K562 (cell line): ENCODE data around the gene SERPINE2. TPM values are rescaled to one million over a fixed set of nuclear protein-coding genes. Genes with fewer than 3 reads are reported as not detected.
A peak's percentile ranks its signal among the peaks of the same experiment; 100 is the strongest.

Experiments
- CTCF ChIP-seq, 3 experiments: IDR thresholded peaks in 2 of 3; conservative IDR thresholded peaks in 1 of 3; 2 replicates each; pipeline ENCODE4 v1.5.1; 2011 to 2012; ENCODE audit warnings: low read length in 3 of 3, mild to moderate bottlenecking in 3 of 3, control low read depth in 2 of 3, improper control_type of control experiment in 1 of 3, inconsistent platforms in 1 of 3, low read depth in 1 of 3, mixed read lengths in 1 of 3, moderate library complexity in 1 of 3; ENCODE audit not compliant: insufficient read depth in 2 of 3
- ELF4 ChIP-seq: fragments of 450-650 bp; formaldehyde crosslinking; IDR thresholded peaks from 2 replicates; pipeline ENCODE4 v1.4.0; 2022; ENCODE audit warnings: missing genetic modification characterization
- KAT8 ChIP-seq: fragments of 450-650 bp; IDR thresholded peaks from 2 replicates; pipeline ENCODE4 v1.6.1; 2016; ENCODE audit warnings: low read depth, mild to moderate bottlenecking
- NCOA6 ChIP-seq: fragments of 450-650 bp; IDR thresholded peaks from 2 replicates; pipeline ENCODE4 v1.6.1; 2017; ENCODE audit warnings: mild to moderate bottlenecking
- POLR2B ChIP-seq: fragments of 450-650 bp; IDR thresholded peaks from 2 replicates; pipeline ENCODE4 v1.6.1; 2018; ENCODE audit warnings: low read depth; ENCODE audit not compliant: partially characterized antibody
- RB1 ChIP-seq: fragments of 450-650 bp; IDR thresholded peaks from 2 replicates; pipeline ENCODE4 v1.6.1; 2017; ENCODE audit warnings: low read depth, mild to moderate bottlenecking
- SIX5 ChIP-seq, 2 experiments: IDR thresholded peaks; 2 replicates each; pipeline ENCODE4 v1.6.1; 2011; ENCODE audit warnings: low read length in 2 of 2, borderline replicate concordance in 1 of 2, low read depth in 1 of 2, mild to moderate bottlenecking in 1 of 2, moderate library complexity in 1 of 2; ENCODE audit not compliant: insufficient read depth in 1 of 2
- SLC30A9 ChIP-seq: fragments of 250-450 bp; sonication (Bioruptor Pico); IDR thresholded peaks from 2 replicates; pipeline ENCODE4 v1.8.0; 2022; ENCODE audit warnings: mild to moderate bottlenecking, moderate library complexity
- SRSF3 ChIP-seq: fragments of 200-400 bp; formaldehyde crosslinking; IDR thresholded peaks from 2 replicates; pipeline ENCODE4 v1.6.1; 2016; ENCODE audit warnings: mild to moderate bottlenecking, low read length, moderate library complexity; ENCODE audit not compliant: insufficient read depth
- SRSF7 ChIP-seq: fragments of 200-400 bp; formaldehyde crosslinking; optimal IDR thresholded peaks from 2 replicates; pipeline ENCODE3; 2017; ENCODE audit warnings: mild to moderate bottlenecking, low read depth, low read length
- TCFL5 ChIP-seq: fragments of 250-450 bp; sonication (Bioruptor Pico); conservative IDR thresholded peaks from 2 replicates; pipeline ENCODE4 v1.6.1; 2021; ENCODE audit warnings: mild to moderate bottlenecking, moderate library complexity, matching md5 sums
- U2AF2 ChIP-seq: fragments of 200-400 bp; formaldehyde crosslinking; optimal IDR thresholded peaks from 2 replicates; pipeline ENCODE3; 2017; ENCODE audit warnings: low read depth, mild to moderate bottlenecking, low read length
- ZC3H4 ChIP-seq: sonication (generic); formaldehyde crosslinking; IDR thresholded peaks from 2 replicates; pipeline ENCODE4 v1.9.0; 2021; ENCODE audit warnings: missing genetic modification reagents, borderline replicate concordance
- ZKSCAN3 ChIP-seq: fragments of 250-450 bp; sonication (Bioruptor Pico); IDR thresholded peaks from 2 replicates; pipeline ENCODE4 v1.4.0; 2020
- ZNF124 ChIP-seq: sonication (generic); formaldehyde crosslinking; IDR thresholded peaks from 2 replicates; pipeline ENCODE4 v1.8.1; 2022; ENCODE audit warnings: missing genetic modification reagents
- ZNF197 ChIP-seq: fragments of 200-800 bp; sonication (Bioruptor generic); IDR thresholded peaks from 2 replicates; pipeline ENCODE4 v1.6.1; 2016; ENCODE audit warnings: low read depth, missing genetic modification characterization, missing compliant biosample characterization
- ZNF311 ChIP-seq: fragments of 250-450 bp; sonication (Bioruptor Pico); IDR thresholded peaks from 2 replicates; pipeline ENCODE4 v1.4.0; 2020; ENCODE audit warnings: mild to moderate bottlenecking, moderate library complexity
- ZNF764 ChIP-seq: fragments of 250-450 bp; sonication (Bioruptor Pico); IDR thresholded peaks from 2 replicates; pipeline ENCODE4 v1.4.0; 2020; ENCODE audit warnings: low read depth, mild to moderate bottlenecking, moderate library complexity
- polyA plus RNA-seq, 8 experiments: library from polyadenylated mRNA; depleted of rRNA in 4 of 8; stranded (reverse) in 5 of 8; unstranded in 3 of 8; fragments of >200 nt; fragmentation: Nextera tagmentation in 2 of 8; fragmentation: Illumina TruSeq in 1 of 8; extraction: Ambion mirVana in 2 of 8; extraction: Trizol in 1 of 8; gene quantifications; 2 replicates each; pipeline versions ENCODE4 v1.2.1 to v1.2.3, GENCODE V29; 2011 to 2014; ENCODE audit warnings: inconsistent platforms in 1 of 8, missing spikeins in 1 of 8
- total RNA-seq, 7 experiments: library from RNA; depleted of rRNA in 6 of 7; stranded (reverse); fragments of >200 nt in 6 of 7; fragmentation: Illumina TruSeq in 2 of 7; extraction: Trizol in 2 of 7; gene quantifications; 2 replicates each; pipeline versions ENCODE4 v1.2.1 to v1.2.3, GENCODE V29; 2011 to 2021; ENCODE audit warnings: low replicate concordance in 1 of 7
- TF ChIP-seq, protein P1 (sequence below): fragments of 200-800 bp; sonication (Bioruptor generic); IDR thresholded peaks from 2 replicates; pipeline ENCODE4 v1.6.1; 2016; ENCODE audit warnings: missing genetic modification characterization, missing compliant biosample characterization
- TF ChIP-seq, protein P2 (sequence below): fragments of 250-450 bp; sonication (Bioruptor Pico); IDR thresholded peaks from 2 replicates; pipeline ENCODE4 v1.5.0; 2021

Gene SERPINE2
- total and polyA plus RNA-seq, 9 of the 15 experiments (the other 6 are each of a cell fraction or from before 2014, with no cell fraction given), result 0.03 to 0.16 (median 0.13) TPM; not detected in 6

DNA sequence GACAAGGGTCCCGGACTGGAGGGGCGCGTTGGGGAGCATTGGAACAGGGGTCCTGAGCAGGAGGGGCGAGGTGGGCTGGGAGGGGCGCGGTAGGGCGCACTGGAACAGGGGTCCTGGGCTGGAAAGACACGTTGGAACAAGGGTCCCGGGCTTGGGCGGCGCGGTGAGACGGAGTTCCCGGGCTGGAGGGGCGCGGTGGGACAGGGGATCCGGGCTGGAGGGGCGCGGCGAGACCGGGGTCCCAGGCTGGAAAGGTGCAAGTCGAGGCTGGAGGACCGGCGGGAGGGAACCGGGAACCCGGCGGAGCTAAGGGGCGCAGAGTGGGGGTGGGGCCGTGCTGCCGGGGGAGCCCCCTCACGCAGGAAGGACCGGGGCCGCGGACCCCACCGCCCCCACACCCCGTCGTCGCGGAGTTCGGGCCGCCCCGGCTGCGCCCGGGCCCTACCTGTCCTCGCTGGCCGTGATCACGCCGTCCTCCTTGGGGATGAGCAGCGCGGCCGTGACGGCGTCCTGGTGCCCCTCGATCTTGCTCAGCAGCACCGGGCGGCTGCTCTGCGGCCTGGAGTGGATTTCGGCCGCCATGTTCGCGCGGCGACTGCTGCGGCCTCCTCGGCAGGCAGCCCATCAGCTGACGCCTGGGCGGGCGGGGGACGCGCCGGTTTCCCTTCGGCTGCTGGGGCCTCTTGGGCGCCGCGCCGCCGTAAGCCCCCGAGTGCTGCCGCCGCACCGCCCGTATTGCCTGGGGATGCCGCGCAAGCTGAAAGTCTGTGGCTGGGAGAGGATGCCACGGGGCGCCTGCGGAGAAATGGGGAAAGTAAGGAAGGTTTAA, 94.2 kb downstream of the SERPINE2 start, which contains the start of gene WDFY1 (continued):
- TF ChIP-seq RB1 (peak; percentile 68), U2AF2 (no peak), ZNF764 (CRISPR knock-in tag) (no peak), ZNF311 (no peak), ZKSCAN3 (no peak), ZNF197 (no peak), ZNF124 (CRISPR knock-in tag) (0 out of 2 replicates have a peak, but pooled peaks have one; percentile 3), NCOA6 (no peak), CTCF (IDR thresholded peaks at IDR 0.05 in 2 of 3, conservative IDR thresholded peaks at IDR 0.05 in 1 of 3; ENCODE audit: insufficient read depth in 2 of 3, low read depth in 1 of 3, low read length in 3 of 3) (0 out of 6 replicates have a peak, but pooled peaks of 1 of the 3 experiments have one; percentile 9), ELF4 (CRISPR knock-in tag) (no peak), SRSF3 (no peak), SIX5 (IDR thresholded peaks at IDR 0.05; ENCODE audit: borderline replicate concordance in 1 of 2, insufficient read depth in 1 of 2, low read depth in 1 of 2, low read length in 2 of 2) (no peak), SLC30A9 (no peak), POLR2B (peak; percentile 68), SRSF7 (no peak), KAT8 (no peak), TCFL5 (CRISPR knock-in tag) (no peak), ZC3H4 (no peak)
- TF ChIP-seq, protein P1, sequence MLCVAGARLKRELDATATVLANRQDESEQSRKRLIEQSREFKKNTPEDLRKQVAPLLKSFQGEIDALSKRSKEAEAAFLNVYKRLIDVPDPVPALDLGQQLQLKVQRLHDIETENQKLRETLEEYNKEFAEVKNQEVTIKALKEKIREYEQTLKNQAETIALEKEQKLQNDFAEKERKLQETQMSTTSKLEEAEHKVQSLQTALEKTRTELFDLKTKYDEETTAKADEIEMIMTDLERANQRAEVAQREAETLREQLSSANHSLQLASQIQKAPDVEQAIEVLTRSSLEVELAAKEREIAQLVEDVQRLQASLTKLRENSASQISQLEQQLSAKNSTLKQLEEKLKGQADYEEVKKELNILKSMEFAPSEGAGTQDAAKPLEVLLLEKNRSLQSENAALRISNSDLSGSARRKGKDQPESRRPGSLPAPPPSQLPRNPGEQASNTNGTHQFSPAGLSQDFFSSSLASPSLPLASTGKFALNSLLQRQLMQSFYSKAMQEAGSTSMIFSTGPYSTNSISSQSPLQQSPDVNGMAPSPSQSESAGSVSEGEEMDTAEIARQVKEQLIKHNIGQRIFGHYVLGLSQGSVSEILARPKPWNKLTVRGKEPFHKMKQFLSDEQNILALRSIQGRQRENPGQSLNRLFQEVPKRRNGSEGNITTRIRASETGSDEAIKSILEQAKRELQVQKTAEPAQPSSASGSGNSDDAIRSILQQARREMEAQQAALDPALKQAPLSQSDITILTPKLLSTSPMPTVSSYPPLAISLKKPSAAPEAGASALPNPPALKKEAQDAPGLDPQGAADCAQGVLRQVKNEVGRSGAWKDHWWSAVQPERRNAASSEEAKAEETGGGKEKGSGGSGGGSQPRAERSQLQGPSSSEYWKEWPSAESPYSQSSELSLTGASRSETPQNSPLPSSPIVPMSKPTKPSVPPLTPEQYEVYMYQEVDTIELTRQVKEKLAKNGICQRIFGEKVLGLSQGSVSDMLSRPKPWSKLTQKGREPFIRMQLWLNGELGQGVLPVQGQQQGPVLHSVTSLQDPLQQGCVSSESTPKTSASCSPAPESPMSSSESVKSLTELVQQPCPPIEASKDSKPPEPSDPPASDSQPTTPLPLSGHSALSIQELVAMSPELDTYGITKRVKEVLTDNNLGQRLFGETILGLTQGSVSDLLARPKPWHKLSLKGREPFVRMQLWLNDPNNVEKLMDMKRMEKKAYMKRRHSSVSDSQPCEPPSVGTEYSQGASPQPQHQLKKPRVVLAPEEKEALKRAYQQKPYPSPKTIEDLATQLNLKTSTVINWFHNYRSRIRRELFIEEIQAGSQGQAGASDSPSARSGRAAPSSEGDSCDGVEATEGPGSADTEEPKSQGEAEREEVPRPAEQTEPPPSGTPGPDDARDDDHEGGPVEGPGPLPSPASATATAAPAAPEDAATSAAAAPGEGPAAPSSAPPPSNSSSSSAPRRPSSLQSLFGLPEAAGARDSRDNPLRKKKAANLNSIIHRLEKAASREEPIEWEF, result no peak
- TF ChIP-seq, protein P2, sequence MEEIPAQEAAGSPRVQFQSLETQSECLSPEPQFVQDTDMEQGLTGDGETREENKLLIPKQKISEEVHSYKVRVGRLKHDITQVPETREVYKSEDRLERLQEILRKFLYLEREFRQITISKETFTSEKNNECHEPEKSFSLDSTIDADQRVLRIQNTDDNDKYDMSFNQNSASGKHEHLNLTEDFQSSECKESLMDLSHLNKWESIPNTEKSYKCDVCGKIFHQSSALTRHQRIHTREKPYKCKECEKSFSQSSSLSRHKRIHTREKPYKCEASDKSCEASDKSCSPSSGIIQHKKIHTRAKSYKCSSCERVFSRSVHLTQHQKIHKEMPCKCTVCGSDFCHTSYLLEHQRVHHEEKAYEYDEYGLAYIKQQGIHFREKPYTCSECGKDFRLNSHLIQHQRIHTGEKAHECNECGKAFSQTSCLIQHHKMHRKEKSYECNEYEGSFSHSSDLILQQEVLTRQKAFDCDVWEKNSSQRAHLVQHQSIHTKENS, result no peak
